A549 (cell line): Measurements from ENCODE around the gene ZNF441.

ENCODE experiments used
- BHLHE40 ChIP-seq: IDR thresholded peaks from 2 replicates; pipeline ENCODE4 v1.6.1; 2012; ENCODE audit warnings: low read depth, low read length, inconsistent platforms
- CHD2 ChIP-seq: fragments of 150-350 bp; IDR thresholded peaks from 2 replicates; pipeline ENCODE4 v1.6.1; 2014; ENCODE audit warnings: low read length; ENCODE audit not compliant: partially characterized antibody
- CTCF ChIP-seq: fragments of >200 bp; sonication (Bioruptor Twin); formaldehyde crosslinking; IDR thresholded peaks from 3 replicates; pipeline ENCODE4 v1.5.1; 2016
- EP300 ChIP-seq, 2 experiments: fragments of >200 bp; sonication (Bioruptor Twin); formaldehyde crosslinking; IDR thresholded peaks; 2 replicates in 1 of 2; 3 replicates in 1 of 2; pipeline ENCODE4 v1.6.1; 2016 to 2017
- JUN ChIP-seq, 2 experiments: fragments of >200 bp; sonication (Bioruptor Twin); formaldehyde crosslinking; IDR thresholded peaks; 2 replicates in 1 of 2; 3 replicates in 1 of 2; pipeline ENCODE4 v1.6.1; 2016 to 2017
- MAX ChIP-seq: IDR thresholded peaks from 2 replicates; pipeline ENCODE4 v1.6.1; 2012
- POLR2A ChIP-seq: IDR thresholded peaks from 2 replicates; pipeline ENCODE4 v1.6.1; 2012; ENCODE audit warnings: mild to moderate bottlenecking, low read length
- POLR2AphosphoS2 ChIP-seq: conservative IDR thresholded peaks from 2 replicates; pipeline ENCODE4 v1.6.1; 2012; ENCODE audit warnings: low read length, improper control_type of control experiment, inconsistent platforms
- RAD21 ChIP-seq, 2 experiments: fragments of >200 bp in 1 of 2; sonication (Bioruptor Twin) in 1 of 2; formaldehyde crosslinking in 1 of 2; IDR thresholded peaks in 1 of 2; conservative IDR thresholded peaks in 1 of 2; 2 replicates in 1 of 2; 3 replicates in 1 of 2; pipeline ENCODE4 v1.6.1; 2012 to 2018; ENCODE audit warnings: inconsistent platforms in 1 of 2
- RCOR1 ChIP-seq: fragments of 150-350 bp; IDR thresholded peaks from 2 replicates; pipeline ENCODE4 v1.6.1; 2014; ENCODE audit warnings: antibody characterized with exemption, low read length, low read depth
- SREBF2 ChIP-seq: fragments of 450-650 bp; IDR thresholded peaks from 2 replicates; pipeline ENCODE4 v1.6.1; 2014; ENCODE audit warnings: mild to moderate bottlenecking, moderate library complexity

- no peak for TF ChIP-seq CTCF
- no peak for TF ChIP-seq EP300 (IDR thresholded peaks at IDR 0.05)
- TF ChIP-seq BHLHE40, result no peak
- TF ChIP-seq RAD21 (conservative IDR thresholded peaks at IDR 0.05 in 1 of 2, IDR thresholded peaks at IDR 0.05 in 1 of 2), result no peak
- TF ChIP-seq POLR2A, result peak; percentile 19; the same call in 1 of the 2 replicates
- no peak for TF ChIP-seq POLR2AphosphoS2
- no peak for TF ChIP-seq SREBF2
- TF ChIP-seq RCOR1, result no peak
- no peak for TF ChIP-seq JUN (IDR thresholded peaks at IDR 0.05)
- no peak for TF ChIP-seq MAX
- no peak for TF ChIP-seq CHD2
These were observed 27.8 kb upstream of the ZNF441 start, which contains the start of gene ZNF823 for GRCh38 chr19:11738746-11739620.
